ENCODE results near the gene PHF1.

Gene PHF1

GRCh38 chr6:33458676-33459075, 47.9 kb downstream of the PHF1 start:
- H3K4me3 ChIP-seq (ENCODE audit: low read length), result no peak overlapping the region
- H3K36me3 ChIP-seq (ENCODE audit: control insufficient read depth, insufficient read depth, low read length), result no peaks in the 10 kb centered on the region
- H3K4me1 ChIP-seq (ENCODE audit: control insufficient read depth, insufficient read depth, low read length), result peaks cover 8% of the 10 kb centered on the region
- H3K27me3 ChIP-seq (ENCODE audit: control insufficient read depth, insufficient read depth, low read length), result no peaks in the 10 kb centered on the region
- no peaks in the 10 kb centered on the region for H3K9me3 ChIP-seq (ENCODE audit: control insufficient read depth, low read length)
- H3K9ac ChIP-seq (ENCODE audit: low read length), result no peak overlapping the region

GRCh38 chr6:33459226-33459625, 48.4 kb downstream of the PHF1 start:
- Histone ChIP-seq H3K9me3 (ENCODE audit: control insufficient read depth, low read length) (no peaks in the 10 kb centered on the region), H3K4me3 (ENCODE audit: low read length) (no peak overlapping the region), H3K4me1 (ENCODE audit: control insufficient read depth, insufficient read depth, low read length) (peaks cover 8% of the 10 kb centered on the region), H3K36me3 (ENCODE audit: control insufficient read depth, insufficient read depth, low read length) (no peaks in the 10 kb centered on the region), H3K27me3 (ENCODE audit: control insufficient read depth, insufficient read depth, low read length) (no peaks in the 10 kb centered on the region), H3K9ac (ENCODE audit: low read length) (no peak overlapping the region)
